Embryonic facial prominence (tissue), 1 donor: ENCODE results near the gene FAM53B.

Source experiments
- DNase-seq: peaks from one replicate; pipeline ENCODE4 v3.0.0-alpha.2; 2016; ENCODE audit errors: extremely low spot score

Gene FAM53B

GRCh38 chr10:124629842-124630241 is 114.3 kb downstream of the FAM53B start:
- DNase-seq = no peak

DNA sequence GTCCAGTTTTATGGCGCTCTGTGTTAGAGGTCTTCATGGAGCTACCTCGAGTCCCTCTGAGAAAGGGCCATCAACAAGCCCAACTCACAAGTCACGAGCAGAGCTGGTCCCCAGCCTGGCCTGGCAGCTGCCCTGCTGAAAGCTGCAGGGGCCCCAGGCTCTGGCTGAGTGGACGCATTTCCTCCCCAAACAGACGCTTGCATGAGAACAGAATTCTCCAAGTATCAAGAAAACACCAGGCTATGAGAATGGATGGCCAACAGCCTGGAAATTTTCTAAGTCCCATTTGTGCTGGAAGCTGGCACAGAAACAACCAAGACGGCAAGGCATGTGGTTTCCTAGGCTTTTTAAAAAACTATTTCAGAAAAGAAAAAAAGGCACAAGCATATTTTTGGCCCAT is 114.8 kb downstream of the FAM53B start:
- DNase-seq = no peak

DNA sequence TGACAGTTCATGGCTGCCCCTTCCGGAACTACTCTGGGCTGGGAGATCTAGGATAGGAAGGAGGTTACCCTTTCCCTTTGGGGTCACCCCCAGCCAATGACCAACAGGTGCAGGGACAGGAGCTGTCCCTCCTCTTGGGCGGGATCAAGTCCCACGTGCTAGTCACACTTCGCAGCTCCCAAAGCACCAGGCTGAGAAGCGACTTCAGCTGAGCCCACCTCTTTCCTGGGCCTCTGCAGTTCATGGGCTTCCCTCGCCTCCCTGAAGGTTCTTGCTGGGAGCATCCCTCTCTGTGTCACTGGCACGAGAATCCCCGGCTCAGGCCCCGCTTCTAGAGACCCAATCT is 115.5 kb downstream of the FAM53B start:
- no peak for DNase-seq

GRCh38 chr10:124627866-124628675 is 116.1 kb downstream of the FAM53B start:
- DNase-seq = no peak

DNA sequence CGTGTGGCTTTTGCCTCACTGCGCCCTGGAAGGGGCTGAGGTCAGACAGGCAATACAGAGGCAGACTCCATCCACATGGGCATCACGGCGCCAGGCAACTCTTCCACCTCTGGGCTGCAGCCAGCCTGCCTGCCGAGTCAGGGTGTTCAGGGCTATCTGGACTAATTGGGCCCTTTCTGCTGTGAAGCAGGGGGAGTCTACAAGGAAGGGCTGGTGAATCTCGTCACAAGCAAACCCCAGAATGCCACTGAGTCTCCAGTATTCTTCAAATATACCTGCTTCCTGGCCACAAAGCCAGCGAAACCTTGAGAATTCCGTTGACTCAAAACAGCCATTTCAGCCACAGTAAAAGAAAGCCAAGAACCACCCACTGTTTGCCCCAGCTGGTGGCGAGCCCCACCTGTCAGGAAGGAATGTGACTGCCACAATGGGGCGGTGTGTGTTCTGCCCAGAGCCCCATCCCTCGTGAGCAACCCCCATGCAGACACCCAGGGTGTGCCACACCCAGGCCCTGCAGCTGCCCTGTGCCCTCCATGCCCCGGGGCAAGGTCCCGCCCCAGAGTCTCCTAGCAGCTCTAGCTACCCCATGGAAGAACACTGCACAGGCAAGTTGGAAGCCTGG is 117.3 kb downstream of the FAM53B start:
- DNase-seq = no peak

- no peak for DNase-seq
These were observed 118.3 kb downstream of the FAM53B start for GRCh38 chr10:124625831-124626238.

DNA sequence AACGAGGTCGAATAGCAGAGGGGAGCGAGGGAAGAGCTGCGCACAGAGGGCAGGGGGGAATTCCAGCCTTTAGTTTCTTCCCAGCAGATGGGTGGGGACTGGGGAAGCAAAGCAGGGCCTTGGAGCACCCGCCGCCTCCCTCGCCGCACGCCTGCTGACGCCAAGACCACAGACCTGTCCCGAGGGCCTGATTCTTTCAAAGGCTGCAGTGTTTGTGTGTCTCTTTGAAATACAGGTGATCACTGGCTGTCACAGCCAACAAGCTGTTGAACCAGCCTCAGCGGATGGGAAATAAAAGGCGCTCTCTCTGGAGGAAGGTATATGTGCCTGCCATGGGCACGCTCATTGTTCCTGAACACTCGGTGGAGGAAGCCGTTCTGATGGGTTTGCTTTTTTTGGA is 119.3 kb downstream of the FAM53B start:
- DNase-seq = no peak

GRCh38 chr10:124624466-124624865 is 119.7 kb downstream of the FAM53B start:
- DNase-seq = no peak

GRCh38 chr10:124624006-124624405 is 120.2 kb downstream of the FAM53B start:
- no peak for DNase-seq

DNA sequence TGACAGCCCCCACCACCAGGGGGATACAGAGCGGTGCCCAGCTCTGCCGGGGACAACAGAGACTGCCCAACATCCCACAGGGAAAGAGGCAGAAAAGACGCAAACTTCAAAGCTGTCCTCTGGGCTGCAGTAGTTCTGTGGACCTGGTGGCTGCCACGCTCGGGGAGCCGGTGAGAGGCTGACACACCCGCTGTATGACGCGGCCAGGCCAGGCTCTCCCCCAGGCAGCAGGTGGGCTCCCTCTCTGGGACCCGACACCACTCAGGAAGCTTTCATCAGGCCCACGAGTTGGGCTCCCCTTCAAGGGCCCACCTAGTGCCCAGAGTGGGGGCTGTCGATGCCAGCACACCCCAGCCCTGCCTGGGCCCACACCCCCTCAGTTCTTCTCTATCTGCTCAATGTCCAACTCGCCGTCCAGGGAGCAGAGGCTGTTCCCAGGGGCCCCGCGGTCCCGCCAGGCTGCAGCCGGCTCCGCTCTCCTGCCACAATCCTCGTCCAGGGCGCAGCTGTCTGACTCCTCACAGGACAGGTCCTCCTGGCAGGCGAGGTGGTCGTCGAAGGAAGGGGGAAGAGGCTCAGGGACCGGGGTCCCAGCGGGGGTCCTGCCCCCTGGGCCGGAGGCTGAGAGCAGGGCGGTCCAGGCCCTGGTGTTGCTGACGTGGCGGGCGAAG is 121.2 kb downstream of the FAM53B start:
- no peak for DNase-seq

DNA sequence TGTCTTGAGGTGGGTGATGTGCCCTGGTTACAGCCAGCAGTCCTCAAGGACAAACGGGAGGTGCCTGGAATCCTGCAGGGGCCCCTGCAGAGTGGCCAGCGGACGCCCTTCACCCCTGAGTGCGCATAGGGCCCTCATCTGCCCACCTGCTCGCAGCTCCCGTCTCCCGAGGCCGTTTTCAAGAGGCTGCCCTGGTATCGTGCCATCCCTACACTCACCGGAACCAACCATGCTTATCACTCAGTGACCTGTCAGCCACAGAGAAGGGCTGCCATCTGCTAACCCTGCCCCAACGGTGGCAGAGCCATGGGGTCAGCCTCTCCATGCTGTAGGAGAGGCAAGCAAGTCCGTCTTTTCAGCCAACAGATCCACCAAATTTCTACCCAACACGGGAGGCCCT is 122.0 kb downstream of the FAM53B start:
- no peak for DNase-seq

GRCh38 chr10:124621637-124622036 is 122.5 kb downstream of the FAM53B start:
- DNase-seq = no peak

DNA sequence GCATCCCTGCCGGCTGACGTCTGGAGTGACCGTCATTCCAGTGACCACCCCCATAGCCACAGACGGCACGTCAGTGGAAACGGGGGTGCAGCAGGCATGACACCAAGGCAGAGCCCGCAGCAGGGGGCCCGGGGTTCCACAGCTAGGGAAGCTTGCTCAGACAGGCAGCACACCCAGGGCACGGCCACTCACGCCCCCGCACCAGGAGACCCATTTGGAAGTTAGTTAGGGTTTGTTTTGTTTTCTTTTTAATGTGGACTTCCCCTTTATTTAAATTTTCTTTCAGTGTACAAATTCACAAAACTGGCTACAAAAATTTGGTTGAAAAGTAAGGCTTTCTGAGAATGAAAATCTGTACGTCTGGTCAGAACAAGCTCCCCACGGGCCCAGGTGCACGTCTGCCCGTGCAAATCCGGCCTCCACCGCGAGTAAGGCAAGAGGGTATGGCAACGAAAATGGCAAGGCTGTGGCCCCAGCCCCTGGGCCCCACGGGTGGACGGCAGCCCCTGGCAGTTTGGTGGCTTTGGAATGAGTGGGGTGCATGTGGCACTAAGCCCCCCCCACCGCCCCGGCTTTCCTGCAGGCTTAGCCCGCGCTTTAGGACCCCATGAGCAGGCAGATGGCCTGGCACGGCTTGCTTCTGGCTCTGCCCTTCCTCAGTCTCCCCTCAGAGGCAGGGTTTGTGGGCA is 124.2 kb downstream of the FAM53B start:
- DNase-seq = no peak

GRCh38 chr10:124619195-124619594 is 125.0 kb downstream of the FAM53B start:
- DNase-seq = peak; percentile 27

DNA sequence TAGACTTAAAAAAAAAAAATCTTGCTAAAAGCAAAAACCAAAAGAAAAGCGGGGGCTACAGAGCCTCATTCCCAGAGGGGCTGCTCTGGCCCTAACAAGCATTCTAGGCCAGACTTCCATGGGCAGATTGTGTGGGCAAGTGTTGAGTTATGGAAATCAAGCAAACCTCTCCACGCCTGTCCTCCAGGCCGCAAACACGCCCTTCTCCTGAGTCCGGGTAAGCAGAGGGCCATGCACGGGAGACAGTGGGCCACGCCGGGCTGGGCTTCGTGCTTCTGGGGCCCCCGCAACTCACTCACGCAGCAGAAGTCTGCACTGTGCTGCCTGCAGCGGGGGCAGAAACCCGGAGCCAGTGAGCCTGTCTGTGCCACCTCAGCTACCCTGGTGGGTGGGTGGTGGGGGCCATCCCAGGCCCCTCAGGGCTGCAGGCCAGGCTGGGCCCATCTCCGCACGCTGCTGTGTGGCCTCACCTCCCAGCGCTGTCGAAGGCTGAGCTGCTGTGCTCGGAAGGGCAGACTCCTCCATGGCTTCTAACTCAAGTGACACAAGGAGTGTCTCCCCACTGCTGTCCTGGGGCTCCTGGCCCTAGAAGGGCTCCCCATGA is 125.6 kb downstream of the FAM53B start:
- no peak for DNase-seq

GRCh38 chr10:124616836-124617130 is 127.4 kb downstream of the FAM53B start:
- DNase-seq = no peak

- DNase-seq = no peak
These were observed 127.9 kb downstream of the FAM53B start for GRCh38 chr10:124616040-124616835.

DNA sequence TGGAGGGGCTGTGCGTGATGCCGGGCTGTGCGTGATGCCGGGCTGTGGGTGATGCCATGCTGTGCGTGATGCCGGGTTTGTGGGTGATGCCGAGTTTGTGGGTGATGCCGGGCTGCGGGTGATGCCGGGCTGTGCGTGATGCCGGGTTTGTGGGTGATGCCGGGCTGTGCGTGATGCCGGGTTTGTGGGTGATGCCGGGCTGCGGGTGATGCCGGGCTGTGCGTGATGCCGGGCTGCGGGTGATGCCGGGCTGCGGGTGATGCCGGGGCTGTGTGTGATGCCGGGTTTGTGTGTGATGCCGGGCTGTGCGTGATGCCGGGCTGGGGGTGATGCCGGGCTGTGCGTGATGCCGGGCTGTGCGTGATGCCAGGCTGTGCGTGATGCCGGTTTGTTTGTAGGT is 128.9 kb downstream of the FAM53B start:
- no peak for DNase-seq

- DNase-seq = no peak
These were observed 130.0 kb downstream of the FAM53B start for GRCh38 chr10:124614003-124614659.

GRCh38 chr10:124612611-124613498 is 131.3 kb downstream of the FAM53B start:
- DNase-seq = no peak
